IMR-90 (cell line): ENCODE measurements around the gene CD79A. TPM values are rescaled to one million over a fixed set of nuclear protein-coding genes. Genes with fewer than 3 reads are reported as not detected.

ENCODE experiments used
- ATAC-seq: fragments of 200-7000 bp; cut with Tn5 transposase; 2 replicates; pipeline ENCODE4 v1.9.1; 2020; ENCODE audit warnings: low read depth, mild to moderate bottlenecking, moderate library complexity
- BruUV-seq: library from RNA; stranded (reverse); fragments of 400-500 nt; replicated peaks from 2 replicates; lab custom pipeline; 2021; lab: Mats Ljungman, UMichigan
- CTCF ChIA-PET: fragments of 300-600 bp; formaldehyde crosslinking; extraction: SDS; loops from one replicate; lab custom pipeline; 2021; ENCODE audit warnings: antibody characterized with exemption; lab: Yijun Ruan, JAX
- POLR2A ChIA-PET: fragments of 300-600 bp; sonication (Branson Sonifier 250); formaldehyde crosslinking; loops from one replicate; lab custom pipeline; 2022; ENCODE audit warnings: antibody characterized with exemption; ENCODE audit not compliant: unreplicated experiment; lab: Charles Lee
- DNase-seq: peaks from one replicate; pipeline ENCODE4 v3.0.0; 2013
- H2AFZ ChIP-seq: replicated peaks from 2 replicates; pipeline ENCODE3; 2013; ENCODE audit warnings: low read length, mild to moderate bottlenecking; ENCODE audit not compliant: poor library complexity
- H2AK5ac ChIP-seq: 2 replicates; pipeline ENCODE4 v1.6.1; 2013; ENCODE audit warnings: low read depth, low read length, inconsistent platforms
- H2AK9ac ChIP-seq: replicated peaks from 2 replicates; pipeline ENCODE3; 2013; ENCODE audit warnings: mild to moderate bottlenecking, low read depth, low read length, moderate library complexity; ENCODE audit not compliant: poor library complexity
- H2BK120ac ChIP-seq: 2 replicates; pipeline ENCODE4 v1.6.1; 2013; ENCODE audit warnings: low read depth, low read length, inconsistent platforms
- H2BK15ac ChIP-seq: 3 replicates; pipeline ENCODE4 v1.6.1; 2013; ENCODE audit warnings: low read depth, low read length, inconsistent platforms
- H2BK20ac ChIP-seq: 2 replicates; pipeline ENCODE4 v1.6.1; 2013; ENCODE audit warnings: low read depth, mild to moderate bottlenecking, inconsistent platforms, low read length, moderate library complexity
- H2BK5ac ChIP-seq: 2 replicates; pipeline ENCODE4 v1.6.1; 2013; ENCODE audit warnings: mild to moderate bottlenecking, low read depth, low read length, inconsistent platforms; ENCODE audit not compliant: poor library complexity, severe bottlenecking
- H3K14ac ChIP-seq: replicated peaks from 2 replicates; pipeline ENCODE4 v1.6.1; 2013; ENCODE audit warnings: low read depth, low read length, inconsistent platforms
- H3K18ac ChIP-seq: 2 replicates; pipeline ENCODE4 v1.6.1; 2013; ENCODE audit warnings: low read depth, low read length, control low read depth
- H3K23ac ChIP-seq: 2 replicates; pipeline ENCODE4 v1.6.1; 2013; ENCODE audit warnings: low read depth, low read length, inconsistent platforms
- H3K27ac ChIP-seq: 2 replicates; pipeline ENCODE4 v1.5.1; 2013; ENCODE audit warnings: mild to moderate bottlenecking, control low read depth, low read length; ENCODE audit not compliant: insufficient read depth
- H3K27me3 ChIP-seq: 2 replicates; pipeline ENCODE4 v1.6.1; 2013; ENCODE audit warnings: low read length; ENCODE audit not compliant: control insufficient read depth, insufficient read depth
- H3K36me3 ChIP-seq: 2 replicates; pipeline ENCODE4 v1.6.1; 2013; ENCODE audit warnings: low read length, mixed read lengths; ENCODE audit not compliant: control insufficient read depth, insufficient read depth
- H3K4ac ChIP-seq: 2 replicates; pipeline ENCODE4 v1.6.1; 2013; ENCODE audit warnings: low read depth, low read length, inconsistent platforms
- H3K4me1 ChIP-seq: 2 replicates; pipeline ENCODE4 v1.6.1; 2013; ENCODE audit warnings: low read length, mixed read lengths; ENCODE audit not compliant: control insufficient read depth, insufficient read depth
- H3K4me2 ChIP-seq: 2 replicates; pipeline ENCODE4 v1.6.1; 2013; ENCODE audit warnings: low read depth, mild to moderate bottlenecking, control low read depth, low read length, moderate library complexity
- H3K4me3 ChIP-seq: 2 replicates; pipeline ENCODE4 v1.5.1; 2013; ENCODE audit warnings: low read depth, mild to moderate bottlenecking, control low read depth, low read length, moderate library complexity; ENCODE audit not compliant: insufficient read depth
- H3K56ac ChIP-seq: 2 replicates; pipeline ENCODE4 v1.6.1; 2013; ENCODE audit warnings: low read length, inconsistent platforms; ENCODE audit not compliant: insufficient read depth; ENCODE audit errors: extremely low read depth
- H3K79me1 ChIP-seq, 2 experiments: 2 replicates each; pipeline ENCODE4 v1.6.1; 2013; ENCODE audit warnings: low read length in 2 of 2, inconsistent platforms in 1 of 2, low read depth in 1 of 2
- H3K9ac ChIP-seq: 2 replicates; pipeline ENCODE4 v1.6.1; 2013; ENCODE audit warnings: low read depth, low read length, control low read depth
- H3K9me1 ChIP-seq: 2 replicates; pipeline ENCODE4 v1.6.1; 2013; ENCODE audit warnings: low read length, inconsistent platforms; ENCODE audit not compliant: insufficient read depth
- H3K9me3 ChIP-seq: 2 replicates; pipeline ENCODE4 v1.6.1; 2013; ENCODE audit warnings: low read length; ENCODE audit not compliant: control insufficient read depth, insufficient read depth
- H4K20me1 ChIP-seq: 2 replicates; pipeline ENCODE4 v1.6.1; 2013; ENCODE audit warnings: low read length, inconsistent platforms; ENCODE audit not compliant: insufficient read depth
- H4K5ac ChIP-seq: 2 replicates; pipeline ENCODE4 v1.6.1; 2013; ENCODE audit warnings: mild to moderate bottlenecking, low read depth, low read length, control low read depth
- H4K8ac ChIP-seq, 2 experiments: 2 replicates each; pipeline ENCODE4 v1.6.1; 2013; ENCODE audit warnings: low read depth in 2 of 2, low read length in 2 of 2, control low read depth in 1 of 2, inconsistent platforms in 1 of 2
- H4K91ac ChIP-seq: 2 replicates; pipeline ENCODE4 v1.6.1; 2013; ENCODE audit warnings: low read depth, low read length, inconsistent platforms; ENCODE audit not compliant: insufficient read depth
- NFE2L2 ChIP-seq: fragments of 150-350 bp; IDR thresholded peaks from 2 replicates; pipeline ENCODE4 v1.6.1; 2016; ENCODE audit warnings: low read depth, mild to moderate bottlenecking, low read length
- WGBS, 2 experiments: methylation state at CpG; one replicate each; pipeline versions ENCODE4 v1.1.5 to v1.1.7; 2013; ENCODE audit warnings: missing lambda C conversion rate in 2 of 2; ENCODE audit not compliant: insufficient read length in 1 of 2; ENCODE audit errors: extremely low coverage in 2 of 2; 5-methylcytosine and 5-hydroxymethylcytosine counted together
- dilution Hi-C: fragments of 300-500 bp; cut with HindIII; formaldehyde crosslinking; loops from one replicate; pipeline ENCODE4 v1.14.3; 2018; ENCODE audit warnings: low sequenced_read_pairs; ENCODE audit not compliant: unreplicated experiment
- in situ Hi-C: fragments of 300-500 bp; cut with MboI; formaldehyde crosslinking; loops from 3 replicates; pipeline ENCODE4 v1.14.3; 2019; ENCODE audit warnings: low sequenced_read_pairs, inconsistent platforms, mixed read lengths
- intact Hi-C: fragments of 100-400 bp; cut with micrococcal nuclease; formaldehyde crosslinking; loops from 2 replicates; pipeline ENCODE4 v1.10.0; 2022
- microRNA-seq, 2 experiments: library from miRNA; stranded (forward) in 1 of 2; unstranded in 1 of 2; fragments of 10-50 nt in 1 of 2; fragments of <30 nt in 1 of 2; gene quantifications in 1 of 2; microRNA quantifications in 1 of 2; one replicate each; pipeline versions ENCODE3 to v1.1.0; 2013 to 2020; ENCODE audit not compliant: insufficient read depth in 1 of 2, insufficient read length in 1 of 2, unreplicated experiment in 1 of 2
- polyA plus RNA-seq, 3 experiments: library from polyadenylated mRNA; depleted of rRNA; stranded (reverse); fragments of >200 nt; gene quantifications; 2 replicates each; pipeline ENCODE4 v1.2.3, GENCODE V29; 2012; ENCODE audit warnings: low replicate concordance in 1 of 3
- small RNA-seq, 5 experiments: library from RNA; depleted of rRNA; stranded (forward); fragments of <200 nt; gene quantifications; one replicate each; pipeline ENCODE3, GENCODE V24; 2012
- total RNA-seq: library from RNA; depleted of rRNA; stranded (reverse); fragments of >200 nt; gene quantifications from 2 replicates; pipeline ENCODE4 v1.2.3, GENCODE V29; 2012; rRNA removed

Gene CD79A
- total and polyA plus RNA-seq, 2 of the 4 experiments (the other 2 are of a cell fraction), result 0.19 TPM; not detected in 1

DNA sequence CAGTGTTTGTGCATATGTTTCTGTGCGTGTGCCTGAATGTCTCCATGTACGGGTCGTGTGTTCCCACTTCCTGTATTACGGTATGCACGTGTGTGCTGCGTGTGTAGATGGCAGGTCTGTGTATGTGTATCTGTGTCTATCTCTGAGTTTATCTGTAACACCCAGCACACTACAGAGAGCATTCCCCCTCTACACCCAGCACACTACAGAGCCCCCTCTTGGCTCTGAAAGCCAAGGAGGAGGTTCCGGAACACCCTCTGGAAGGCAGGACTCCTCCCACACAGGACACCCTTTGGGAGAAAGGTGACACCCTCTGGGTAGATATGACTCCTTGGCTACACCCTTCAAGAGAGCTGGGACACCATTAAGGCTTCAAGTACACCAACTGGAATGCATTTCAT lies 53.2 kb downstream of the CD79A start:
- in situ Hi-C loops, result no loop called here
- no peak overlapping the region for H3K14ac ChIP-seq
- H2AK5ac ChIP-seq, result no peak overlapping the region
- BruUV-seq, result no TSS peak
- H3K4me3 ChIP-seq, result no peak overlapping the region
- no peak overlapping the region for H2BK5ac ChIP-seq
- H2AK9ac ChIP-seq, result no peak overlapping the region
- H3K23ac ChIP-seq, result no peak overlapping the region
- WGBS, 2 experiments, result no CpG with 5 or more reads among the region's 7 CpGs
- H3K18ac ChIP-seq, result no peak overlapping the region
- H3K36me3 ChIP-seq, result no peaks in the 10 kb centered on the region
- no peak overlapping the region for H4K5ac ChIP-seq
- no peaks in the 10 kb centered on the region for H3K79me1 ChIP-seq
- no peak overlapping the region for H4K91ac ChIP-seq
- no peak overlapping the region for H4K8ac ChIP-seq
- no peak for ATAC-seq
- intact Hi-C loops, result loop anchor here (5.0 kb wide), 1 partner anchor 48 kb away; the partner anchor contains the start of gene ARHGEF1
- peaks cover 87% of the 10 kb centered on the region for H3K27me3 ChIP-seq
- H2BK120ac ChIP-seq, result no peak overlapping the region
- no peak overlapping the region for H2BK15ac ChIP-seq
- H3K4me1 ChIP-seq, result peaks cover 8% of the 10 kb centered on the region
- H3K9ac ChIP-seq, result no peak overlapping the region
- H4K20me1 ChIP-seq, result peaks cover 19% of the 10 kb centered on the region
- no peak overlapping the region for H3K56ac ChIP-seq
- no peak for DNase-seq
- no peak for TF ChIP-seq NFE2L2
- no peak overlapping the region for H2BK20ac ChIP-seq
- H3K4ac ChIP-seq, result no peak overlapping the region
- H3K9me1 ChIP-seq, result no peaks in the 10 kb centered on the region; the same call in 1 of the 2 replicates
- H3K4me2 ChIP-seq, result no peak overlapping the region
- ChIA-PET CTCF (no interaction called here), POLR2A (no interaction called here)
- H3K27ac ChIP-seq, result no peak overlapping the region
- no peak overlapping the region for H2AFZ ChIP-seq
- dilution Hi-C loops, result no loop called here
- H3K9me3 ChIP-seq, result peaks cover 3% of the 10 kb centered on the region; the same call in 1 of the 2 replicates

Small RNA genes within 50 kb of the gene (microRNA-seq; reads per million reads assigned to microRNA genes)
- gene MIR6797, result 0 to 1.1 reads per million in 2 experiments

Small RNA genes within 50 kb of the gene (small RNA-seq; reads per million reads assigned to genes)
- gene MIR6797, result 0 to 0.11 (median 0) reads per million in 5 experiments

Other genes starting within 250 kb of the CD79A start
- not detected in 2 replicates for gene CEACAM7, start 189.0 kb upstream of the CD79A start, total RNA-seq
- gene CEACAM7, start 189.0 kb upstream of the CD79A start, polyA plus RNA-seq (2012; rRNA removed), result not detected in 2 replicates
- not detected in 2 replicates for gene CEACAM5, start 168.7 kb upstream of the CD79A start, total RNA-seq
- gene CEACAM5, start 168.7 kb upstream of the CD79A start, polyA plus RNA-seq (2012; rRNA removed), result not detected in 2 replicates
- gene CEACAM6, start 121.7 kb upstream of the CD79A start, total RNA-seq, result not detected in 2 replicates
- gene CEACAM6, start 121.7 kb upstream of the CD79A start, polyA plus RNA-seq (2012; rRNA removed), result not detected in 2 replicates
- not detected in 2 replicates for gene CEACAM3, start 80.7 kb upstream of the CD79A start, total RNA-seq
- gene CEACAM3, start 80.7 kb upstream of the CD79A start, polyA plus RNA-seq (2012; rRNA removed), result not detected in 2 replicates
- gene LYPD4, start 32.6 kb upstream of the CD79A start, total RNA-seq, result not detected in 2 replicates
- not detected in 2 replicates for gene LYPD4, start 32.6 kb upstream of the CD79A start, polyA plus RNA-seq (2012; rRNA removed)
- not detected in 2 replicates for gene DMRTC2, start 32.2 kb upstream of the CD79A start, total RNA-seq
- gene DMRTC2, start 32.2 kb upstream of the CD79A start, polyA plus RNA-seq (2012; rRNA removed), result not detected in 2 replicates
- 230 and 299 TPM in 2 replicates for gene RPS19, start 17.0 kb upstream of the CD79A start, total RNA-seq
- 1,882 and 3,988 TPM in 2 replicates for gene RPS19, start 17.0 kb upstream of the CD79A start, polyA plus RNA-seq (2012; rRNA removed)
- 11.5 and 12.5 TPM in 2 replicates for gene ARHGEF1, start 5.9 kb downstream of the CD79A start, total RNA-seq
- 47.1 and 51.2 TPM in 2 replicates for gene ARHGEF1, start 5.9 kb downstream of the CD79A start, polyA plus RNA-seq (2012; rRNA removed)
- gene ERFL, start 51.2 kb downstream of the CD79A start, total RNA-seq, result not detected in 2 replicates
- gene ERFL, start 51.2 kb downstream of the CD79A start, polyA plus RNA-seq (2012; rRNA removed), result 0.09 TPM in 1 of 2 replicates, not detected in the other
- 117 and 145 TPM in 2 replicates for gene RABAC1, start 82.0 kb downstream of the CD79A start, total RNA-seq
- gene RABAC1, start 82.0 kb downstream of the CD79A start, polyA plus RNA-seq (2012; rRNA removed), result 276 and 320 TPM in 2 replicates
- under 0.01 TPM in 2 replicates for gene ATP1A3, start 117.0 kb downstream of the CD79A start, total RNA-seq
- gene ATP1A3, start 117.0 kb downstream of the CD79A start, polyA plus RNA-seq (2012; rRNA removed), result 0.11 and 0.12 TPM in 2 replicates
- gene GRIK5, start 192.9 kb downstream of the CD79A start, total RNA-seq, result not detected in 2 replicates
- gene GRIK5, start 192.9 kb downstream of the CD79A start, polyA plus RNA-seq (2012; rRNA removed), result 0.07 and 0.10 TPM in 2 replicates
- gene ZNF574, start 198.9 kb downstream of the CD79A start, total RNA-seq, result 8.1 and 10.0 TPM in 2 replicates
- gene ZNF574, start 198.9 kb downstream of the CD79A start, polyA plus RNA-seq (2012; rRNA removed), result 12.7 and 14.1 TPM in 2 replicates